GM04503 (cell line): ENCODE measurements around the gene ROBO1.
"Not testable (repeated sequence)": the region's sequence is repeated elsewhere in the genome, so short reads cannot be mapped to it uniquely, and the experiment has no call there.

Experiments
- DNase-seq: peaks from one replicate; pipeline ENCODE4 v3.0.0-alpha.2; 2012; ENCODE audit warnings: low read depth

The ROBO1 gene

DNA sequence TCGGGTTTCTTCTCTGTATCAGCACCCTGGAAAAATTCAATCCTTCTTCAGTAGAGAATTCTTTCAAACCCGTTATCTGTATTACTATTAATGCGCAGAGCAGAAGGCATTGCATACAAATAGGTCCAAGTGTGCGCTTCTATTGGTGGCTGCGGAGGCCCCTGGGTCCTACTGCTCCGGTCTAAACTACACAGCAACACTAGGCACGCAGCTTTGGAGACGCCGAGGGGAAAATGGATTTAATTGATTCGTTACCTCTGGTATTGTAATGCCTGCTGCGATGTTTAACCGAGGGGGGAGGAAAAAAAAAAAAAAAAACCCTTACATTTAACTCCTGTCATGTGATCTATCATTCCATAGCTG lies at the start of gene ROBO1:
TSS of gene ROBO1 (minus strand) at position 94 of the 363 bp plus-strand sequence.
- no peak for DNase-seq

DNA sequence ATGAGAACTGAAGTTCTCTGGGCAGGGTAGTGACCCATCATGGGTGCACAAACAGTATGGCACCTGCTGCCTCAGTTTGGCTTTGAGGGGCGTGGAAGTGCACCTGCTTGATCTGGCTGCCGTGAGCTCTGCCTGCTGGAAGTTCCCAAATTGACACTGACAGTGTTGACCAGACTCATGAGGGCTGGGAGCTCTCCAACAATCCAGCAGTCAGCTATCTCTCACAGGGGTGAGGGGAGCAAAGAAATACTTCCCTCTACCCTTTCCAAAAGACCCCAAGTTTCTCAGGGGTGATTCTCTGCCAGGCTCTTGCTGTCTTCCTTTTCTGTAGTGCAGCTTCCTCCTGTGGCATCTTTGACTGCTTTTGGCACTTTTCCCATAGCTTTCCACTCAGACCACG lies 49.4 kb upstream of the ROBO1 start:
- no peak for DNase-seq

GRCh38 chr3:79815478-79815877 lies 47.7 kb upstream of the ROBO1 start:
- no peak for DNase-seq

DNA sequence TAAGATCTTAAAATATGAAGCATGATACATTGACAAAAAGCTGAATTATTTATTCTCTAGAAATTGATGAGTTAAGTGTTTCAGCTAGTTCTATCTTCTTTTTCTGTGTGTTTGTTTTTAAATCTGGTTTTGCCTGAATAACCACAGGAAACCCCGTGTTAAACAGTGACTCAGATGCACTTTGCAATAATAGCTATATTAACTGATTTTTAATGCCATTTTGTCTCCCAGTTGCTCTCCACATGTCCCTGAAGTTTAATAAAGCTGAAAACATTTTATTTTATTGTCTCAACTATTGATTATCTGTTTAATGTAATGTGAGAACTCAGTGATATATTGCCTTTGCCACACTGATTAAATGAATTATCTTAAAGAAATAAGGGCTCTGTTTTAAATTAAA lies 42.8 kb upstream of the ROBO1 start:
- DNase-seq: no peak

DNA sequence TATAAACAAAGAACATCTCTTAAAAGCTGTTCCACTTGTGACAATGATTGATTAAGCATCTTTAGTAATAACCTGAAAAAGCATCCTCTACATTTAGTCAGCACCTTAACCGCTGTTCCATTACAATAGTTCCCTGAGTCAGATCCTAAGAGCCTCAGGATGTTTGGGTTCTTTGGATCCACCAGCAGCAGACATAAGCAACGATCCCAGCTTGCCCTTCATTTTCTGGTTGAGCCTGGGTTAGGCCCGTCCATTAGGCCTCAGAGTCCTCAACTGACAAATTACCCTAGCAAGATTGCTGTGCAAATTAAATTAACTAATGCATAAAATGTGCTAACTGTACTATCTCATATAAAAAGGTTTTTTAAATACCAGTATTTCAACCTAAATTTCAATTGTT lies 42.3 kb upstream of the ROBO1 start:
- no peak for DNase-seq

DNA sequence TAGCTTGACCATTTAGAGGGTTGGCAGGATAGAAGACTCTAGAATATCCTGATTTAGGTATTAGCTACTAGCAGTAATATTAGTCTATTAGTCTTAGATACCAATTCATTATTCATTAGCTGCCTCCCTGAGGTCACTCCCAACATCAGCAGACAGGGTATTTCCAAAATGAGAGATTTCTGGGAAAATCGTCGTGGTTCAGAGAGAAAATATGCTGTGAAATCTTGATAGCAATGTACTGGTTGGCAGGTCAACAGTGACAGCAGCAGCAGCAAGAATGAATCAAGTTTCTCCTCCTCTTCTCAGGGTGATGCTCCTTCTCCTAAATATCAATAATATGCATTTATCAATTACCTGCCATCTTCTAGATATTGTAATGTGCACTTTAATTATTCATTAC lies 41.3 kb upstream of the ROBO1 start:
- DNase-seq: no peak

DNA sequence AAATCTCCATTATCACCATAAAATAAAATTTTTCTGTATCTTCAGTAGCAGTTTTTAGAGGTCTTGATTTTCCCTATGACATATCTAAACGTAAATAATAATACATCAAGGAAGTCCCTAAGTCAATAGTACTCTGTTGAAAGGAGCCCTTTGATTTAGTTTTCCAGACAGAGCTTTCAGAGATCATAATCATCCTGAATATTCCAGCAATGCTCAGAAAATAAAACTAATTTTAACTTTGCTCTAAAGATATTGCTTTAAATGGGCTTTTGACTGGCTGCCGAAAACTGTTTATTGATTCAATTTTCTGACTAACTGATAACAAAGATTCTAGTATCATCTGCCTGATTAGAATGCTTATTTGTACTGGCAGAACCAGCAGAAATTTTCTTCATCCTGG lies 40.7 kb upstream of the ROBO1 start:
- DNase-seq: no peak

DNA sequence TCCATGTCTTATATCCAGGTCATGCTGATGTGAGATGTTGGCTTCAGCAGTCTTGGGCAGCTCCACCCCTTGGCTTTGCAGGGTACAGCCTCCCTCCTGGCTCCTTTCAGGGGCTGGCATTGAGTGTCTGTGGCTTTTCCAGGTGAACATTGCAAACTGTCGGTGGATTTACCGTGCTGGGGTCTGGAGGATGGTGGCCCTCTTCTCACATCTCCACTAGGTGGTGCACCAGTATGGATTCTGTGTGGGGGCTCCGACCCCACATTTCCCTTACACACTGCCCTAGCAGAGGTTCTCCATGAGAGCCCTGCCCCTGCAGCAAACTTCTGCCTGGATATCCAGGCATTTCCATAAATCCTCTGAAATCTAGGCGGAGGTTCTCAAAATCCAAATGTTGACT lies 22.4 kb upstream of the ROBO1 start:
- DNase-seq: not testable (repeated sequence)

DNA sequence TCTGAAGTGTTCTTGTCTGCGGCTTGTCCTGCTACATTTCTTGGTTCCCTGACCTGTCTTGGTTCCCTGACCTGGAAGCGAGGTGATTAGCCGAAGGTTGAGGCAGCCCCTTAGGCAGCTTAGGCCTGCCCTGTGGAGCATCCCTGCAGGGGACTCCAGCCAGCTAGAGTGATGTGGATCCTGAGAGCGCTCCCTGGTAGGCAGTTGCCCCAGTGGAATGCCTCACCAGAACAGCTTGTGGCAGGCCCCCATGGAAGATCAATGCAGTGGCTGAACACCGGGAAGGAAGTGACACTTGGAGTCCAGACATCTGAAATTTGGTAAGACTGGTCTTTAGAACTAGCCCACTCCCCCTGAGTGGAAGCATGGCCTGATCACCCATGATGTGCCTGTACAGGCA lies 5.5 kb upstream of the ROBO1 start:
- no peak for DNase-seq

DNA sequence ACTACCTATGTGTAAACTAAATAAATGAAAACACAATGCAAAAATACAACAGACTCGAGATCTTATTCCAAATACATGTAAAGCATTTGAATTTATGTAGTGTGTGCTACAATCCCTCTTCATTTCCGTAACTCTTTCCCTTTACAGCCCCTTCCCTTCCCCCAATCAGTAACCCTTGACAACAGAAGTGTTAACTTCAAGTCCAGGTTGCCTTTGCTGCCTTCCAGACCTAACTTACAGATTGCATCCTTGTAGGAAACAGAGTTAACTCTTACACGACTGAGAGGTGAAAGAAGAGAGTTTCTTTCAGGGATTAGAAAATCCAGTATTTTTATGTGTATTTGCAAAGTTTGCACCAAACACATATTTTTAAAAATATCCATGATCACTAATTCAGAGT lies 1.4 kb upstream of the ROBO1 start:
- no peak for DNase-seq

DNA sequence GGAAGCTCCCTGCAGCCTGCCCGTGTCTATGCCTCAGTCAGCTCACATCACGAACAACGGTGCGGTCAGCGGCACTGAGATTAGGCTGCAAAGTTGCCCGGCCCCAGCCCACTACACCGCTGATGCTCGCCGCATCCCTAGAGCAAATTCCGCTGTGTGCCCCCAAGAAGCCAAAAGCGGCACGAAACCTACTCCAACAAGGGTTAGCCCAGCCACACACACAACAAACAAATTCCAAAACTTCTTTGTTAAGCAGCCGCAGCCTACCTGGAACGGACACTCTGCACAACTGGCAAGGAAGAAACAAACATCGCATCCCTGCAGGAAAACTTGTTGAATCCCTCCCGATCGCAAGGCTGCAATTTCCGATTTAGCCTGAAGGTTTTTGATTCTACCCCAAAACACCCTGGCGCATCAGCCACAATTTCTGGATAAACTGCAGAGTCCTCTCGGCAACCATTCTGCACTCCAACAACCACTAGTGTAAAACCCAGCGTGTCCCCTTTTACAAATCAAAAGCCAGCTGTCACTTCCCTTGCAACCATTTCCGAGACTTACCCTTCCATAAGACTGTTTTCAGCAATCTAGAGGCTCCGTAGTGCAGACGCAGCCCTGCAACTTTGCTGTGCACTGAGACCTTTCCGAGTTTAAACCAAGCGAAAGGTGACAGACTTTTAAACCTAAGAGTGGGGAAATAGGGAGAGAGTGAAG lies 449 bp downstream of the ROBO1 start:
- no peak for DNase-seq

GRCh38 chr3:79766496-79767193 lies 1.2 kb downstream of the ROBO1 start:
- no peak for DNase-seq

DNA sequence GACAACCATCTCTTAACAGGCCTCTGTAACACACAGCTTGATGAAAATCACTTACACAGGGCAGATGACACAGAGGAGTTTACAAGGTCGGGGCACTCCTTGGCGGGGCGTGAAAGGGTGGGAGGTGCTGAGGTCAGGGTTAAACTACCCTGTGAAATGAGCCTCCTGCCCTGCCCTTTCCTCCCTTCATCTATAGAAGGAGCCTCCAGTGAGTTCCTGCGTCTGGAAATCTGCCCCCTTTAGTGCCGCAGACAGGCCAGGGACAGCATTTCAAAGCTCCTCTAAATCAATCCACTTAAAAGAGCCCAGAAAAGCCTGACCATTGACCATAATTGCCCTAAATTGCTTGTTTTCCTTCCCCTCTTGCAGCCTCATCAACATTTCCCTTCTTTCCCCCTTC lies 1.9 kb downstream of the ROBO1 start:
- DNase-seq: no peak

DNA sequence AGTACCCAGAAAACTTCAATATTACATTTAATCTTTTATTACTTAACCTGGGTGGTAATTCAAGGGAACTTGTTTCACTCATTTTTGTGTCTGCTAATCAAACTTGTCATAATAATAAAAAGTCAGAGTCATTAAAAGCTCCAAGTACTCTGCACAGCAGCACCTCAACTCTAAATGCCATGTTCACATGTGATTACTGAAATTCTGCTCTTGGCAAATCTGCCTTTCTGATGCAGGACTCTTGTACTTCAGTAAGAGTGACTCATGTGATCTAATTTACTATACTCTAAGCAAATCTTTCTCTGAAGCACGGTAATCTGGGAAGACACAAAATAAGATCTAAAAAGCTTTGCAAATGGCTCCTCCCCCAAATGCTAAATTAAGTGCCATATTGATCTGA lies 6.4 kb downstream of the ROBO1 start:
- no peak for DNase-seq

DNA sequence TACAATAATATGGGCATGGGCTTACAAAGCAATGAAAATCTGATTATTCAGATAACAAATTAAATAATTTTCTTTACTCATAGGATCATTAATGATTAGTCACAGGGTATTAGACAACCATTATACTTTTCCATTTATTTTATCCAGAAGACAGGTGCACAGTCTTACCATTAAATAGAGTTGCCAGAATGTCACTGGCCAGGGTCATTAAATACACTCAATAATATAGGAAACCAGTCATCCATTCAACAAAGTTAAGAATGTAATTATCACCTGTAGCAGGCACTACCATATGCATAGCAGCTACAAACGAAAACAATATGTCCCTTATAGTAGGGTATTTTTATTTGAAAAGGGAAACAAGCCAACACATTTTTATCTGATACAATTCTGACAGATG lies 16.1 kb downstream of the ROBO1 start:
- no peak for DNase-seq

- no peak for DNase-seq
These were observed 30.3 kb downstream of the ROBO1 start for GRCh38 chr3:79737530-79737929.

DNA sequence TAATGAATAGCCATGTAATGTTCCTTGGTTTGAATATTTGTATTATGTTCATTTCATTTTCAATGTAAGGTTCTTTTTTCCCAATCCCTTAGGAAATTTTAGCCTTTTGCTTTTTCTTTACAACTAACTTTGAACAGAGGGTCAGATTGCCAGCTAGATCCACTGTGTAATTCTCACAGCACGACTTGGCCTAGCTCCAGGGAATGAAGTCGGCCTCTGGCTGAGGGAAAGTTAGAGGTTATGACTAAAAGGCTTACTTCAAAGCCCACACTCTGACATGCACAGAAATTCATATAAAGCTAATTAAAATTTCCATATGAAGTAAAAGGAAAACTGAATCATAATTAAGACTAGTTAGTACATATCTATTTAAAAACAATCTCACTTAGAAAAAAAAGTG lies 38.7 kb downstream of the ROBO1 start:
- DNase-seq: no peak

DNA sequence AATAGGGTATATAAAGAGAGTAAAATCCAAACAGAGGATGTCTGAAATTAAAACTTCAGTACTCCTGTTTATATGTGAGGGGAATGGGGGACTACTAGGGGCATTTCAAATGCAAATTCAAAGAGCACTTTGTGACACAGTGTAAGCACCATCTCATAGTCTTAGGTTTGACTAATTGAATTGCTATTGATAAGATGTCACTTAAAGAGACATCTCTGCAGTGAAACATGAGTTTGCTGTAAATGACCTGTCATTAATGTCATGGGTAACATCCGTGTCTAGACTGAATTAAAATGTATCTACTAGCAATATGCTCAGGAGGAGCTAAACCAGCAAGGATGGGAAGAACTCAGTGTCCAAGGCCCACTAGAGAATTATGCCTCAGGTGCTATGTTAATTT lies 41.0 kb downstream of the ROBO1 start:
- DNase-seq: no peak

DNA sequence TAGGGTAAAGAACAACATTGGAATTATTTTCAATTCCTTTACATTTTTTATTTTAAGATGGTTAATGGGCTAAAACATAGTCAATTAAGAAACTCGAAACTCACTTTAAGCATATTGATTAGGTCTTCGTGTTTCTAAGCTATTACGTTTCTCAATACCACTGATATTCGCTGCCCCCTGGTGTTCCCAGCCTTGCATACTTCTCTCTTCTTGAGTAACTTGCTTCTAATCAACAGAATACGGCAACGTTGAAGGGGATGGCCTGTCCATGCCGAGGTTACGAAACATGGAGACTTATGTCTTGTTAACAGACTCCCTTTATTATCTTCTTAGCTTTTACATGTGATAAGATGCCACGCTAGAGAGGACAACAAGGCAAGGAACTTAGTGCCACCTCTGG lies 43.6 kb downstream of the ROBO1 start:
- no peak for DNase-seq

- no peak for DNase-seq
These were observed 77.7 kb downstream of the ROBO1 start for GRCh38 chr3:79690072-79690471.

DNA sequence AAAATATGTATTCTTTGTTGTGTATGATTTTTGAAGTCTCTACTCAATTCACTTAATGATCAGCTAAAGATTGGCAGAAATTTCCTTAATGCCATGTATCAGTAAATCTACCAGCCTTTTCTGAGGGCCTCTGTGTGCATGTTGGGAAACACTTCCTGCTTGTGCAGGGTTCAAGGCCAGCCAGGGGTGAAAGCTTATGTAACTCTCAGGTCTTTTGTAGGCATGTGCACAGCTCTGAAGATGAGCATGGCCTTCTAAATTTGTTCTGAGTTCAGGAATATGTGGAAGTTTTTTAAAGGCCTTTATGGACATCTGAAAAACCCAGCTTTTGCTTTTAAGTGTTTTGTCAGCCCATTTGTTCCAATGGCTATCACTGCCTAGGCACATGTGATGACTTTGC lies 82.7 kb downstream of the ROBO1 start:
- no peak for DNase-seq

DNA sequence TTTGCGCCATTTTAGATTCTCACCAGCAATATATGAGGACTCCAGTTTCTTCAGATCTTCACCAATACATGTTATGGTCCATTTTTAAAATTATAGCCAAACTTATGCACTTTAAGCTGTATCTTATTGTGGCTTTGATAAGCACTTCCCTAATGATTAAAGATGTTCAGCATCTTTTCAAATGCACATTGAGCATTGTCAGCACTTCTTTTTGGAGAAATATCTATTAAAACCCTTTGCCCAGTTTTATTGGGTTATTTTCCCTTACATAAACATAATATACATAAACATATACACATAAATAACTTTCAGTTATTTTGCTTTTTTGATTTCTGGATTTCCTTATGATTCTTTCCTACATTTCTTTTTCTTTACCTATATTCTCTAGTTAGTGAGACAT lies 83.8 kb downstream of the ROBO1 start:
- DNase-seq: no peak

DNA sequence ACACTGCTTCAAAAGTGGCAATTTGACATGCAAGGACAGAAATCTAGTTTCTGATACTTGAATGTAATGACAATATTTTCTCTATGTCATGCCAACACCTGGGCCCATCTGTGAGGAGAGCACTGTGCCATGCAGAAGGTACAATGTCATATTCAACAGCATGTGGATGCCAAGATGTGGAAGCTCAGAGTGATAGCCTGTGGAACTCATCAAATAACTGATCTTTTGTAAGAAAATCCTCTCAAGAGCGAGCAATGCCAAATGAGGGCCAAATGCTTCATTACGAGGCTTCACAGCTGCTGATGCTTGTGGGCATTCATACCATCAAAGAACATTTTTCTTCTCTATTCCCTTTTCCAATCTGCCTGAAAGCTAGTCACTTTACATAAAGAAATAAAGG lies 95.1 kb downstream of the ROBO1 start:
- no peak for DNase-seq

- no peak for DNase-seq
These were observed 95.7 kb downstream of the ROBO1 start for GRCh38 chr3:79672075-79672474.
